HL-60 (cell line): ENCODE data around the gene FBXW9.

Experiments used
- CTCF ChIP-seq: IDR thresholded peaks from one replicate; pipeline ENCODE4 v1.5.1; 2011; ENCODE audit warnings: low read length, control low read depth, inconsistent platforms; ENCODE audit not compliant: insufficient read depth
- GABPA ChIP-seq: IDR thresholded peaks from 2 replicates; pipeline ENCODE4 v1.6.1; 2012; ENCODE audit warnings: low read depth
- POLR2AphosphoS5 ChIP-seq: IDR thresholded peaks from 2 replicates; pipeline ENCODE4 v1.6.1; 2012; ENCODE audit warnings: low read depth
- REST ChIP-seq: IDR thresholded peaks from 2 replicates; pipeline ENCODE4 v1.6.1; 2012; ENCODE audit warnings: low read depth; ENCODE audit not compliant: insufficient replicate concordance

GRCh38 chr19:12665281-12665573, 31.2 kb downstream of the FBXW9 start:
- TF ChIP-seq REST (no peak), CTCF (no peak), POLR2AphosphoS5 (peak; percentile 87), GABPA (peak; percentile 87)
